ENCODE results near the gene ONECUT2.

GRCh38 chr18:57502624-57503023 lies 67.5 kb downstream of the ONECUT2 start:
- no peak for TF ChIP-seq CTCF (conservative IDR thresholded peaks at IDR 0.05; ENCODE audit: low read length)
- TF ChIP-seq EZH2phosphoT487 (IDR thresholded peaks at IDR 0.05; ENCODE audit: borderline replicate concordance) = no peak
